H1 (cell line): ENCODE results near the gene MS4A15. TPM values are rescaled to one million over a fixed set of nuclear protein-coding genes. Genes with fewer than 3 reads are reported as not detected.

Experiments
- CTCF ChIA-PET: fragments of 300-600 bp; sonication (Branson Sonifier 250); formaldehyde crosslinking; loops from one replicate; lab custom pipeline; 2021; ENCODE audit not compliant: partially characterized antibody; lab: Charles Lee
- POLR2A ChIA-PET: fragments of 300-600 bp; sonication (Branson Sonifier 250); formaldehyde crosslinking; loops from one replicate; lab custom pipeline; 2021; ENCODE audit warnings: inconsistent platforms; ENCODE audit not compliant: partially characterized antibody; lab: Charles Lee
- DNase-seq, 2 experiments: peaks; one replicate each; pipeline versions ENCODE4 v3.0.0 to v3.0.0-alpha.2; 2010 to 2022; ENCODE audit warnings: low spot score in 2 of 2, low read depth in 1 of 2, mixed read lengths in 1 of 2
- FAIRE-seq: peaks from 2 replicates; lab custom pipeline; 2011; peaks lifted over from hg19 to GRCh38; lab: Jason Lieb, UNC
- H2AFZ ChIP-seq: 2 replicates; pipeline ENCODE4 v1.8.1; 2012; ENCODE audit warnings: low read length, inconsistent platforms
- H2AK5ac ChIP-seq: 2 replicates; pipeline ENCODE4 v1.6.1; 2013; ENCODE audit warnings: low read depth, low read length
- H2BK120ac ChIP-seq: replicated peaks from 2 replicates; pipeline ENCODE3; 2013; ENCODE audit warnings: low read depth, low read length, inconsistent platforms
- H2BK12ac ChIP-seq: 2 replicates; pipeline ENCODE4 v1.6.1; 2013; ENCODE audit warnings: low read depth, low read length
- H2BK15ac ChIP-seq: 2 replicates; pipeline ENCODE4 v1.6.1; 2013; ENCODE audit warnings: low read length
- H2BK20ac ChIP-seq: 2 replicates; pipeline ENCODE4 v1.6.1; 2013; ENCODE audit warnings: low read length
- H2BK5ac ChIP-seq: 2 replicates; pipeline ENCODE4 v1.6.1; 2013; ENCODE audit warnings: low read depth, low read length
- H3K14ac ChIP-seq: 2 replicates; pipeline ENCODE4 v1.6.1; 2013; ENCODE audit warnings: inconsistent platforms; ENCODE audit not compliant: insufficient read length
- H3K18ac ChIP-seq: 2 replicates; pipeline ENCODE4 v1.6.1; 2013; ENCODE audit warnings: low read length; ENCODE audit errors: extremely low read depth
- H3K23ac ChIP-seq: 2 replicates; pipeline ENCODE4 v1.6.1; 2013; ENCODE audit warnings: inconsistent platforms; ENCODE audit not compliant: insufficient read length
- H3K23me2 ChIP-seq: 2 replicates; pipeline ENCODE4 v1.6.1; 2013; ENCODE audit warnings: low read depth, low read length
- H3K27ac ChIP-seq: 2 replicates; pipeline ENCODE4 v1.6.1; 2011; ENCODE audit warnings: low read depth, low read length, inconsistent platforms
- H3K27me3 ChIP-seq, 4 experiments: replicated peaks in 1 of 4; 1 replicate in 1 of 4; 2 replicates in 3 of 4; pipeline versions ENCODE4 v1.6.1 to v1.8.1; 2011 to 2013; ENCODE audit warnings: low read length in 3 of 4, mild to moderate bottlenecking in 3 of 4, inconsistent platforms in 2 of 4, mixed read lengths in 2 of 4, moderate library complexity in 1 of 4; ENCODE audit not compliant: control insufficient read depth in 3 of 4, insufficient read depth in 3 of 4; ENCODE audit errors: extremely low read depth in 1 of 4
- H3K36me3 ChIP-seq, 4 experiments: 2 replicates each; pipeline versions ENCODE4 v1.6.1 to v1.8.1; 2011 to 2013; ENCODE audit warnings: mild to moderate bottlenecking in 4 of 4, low read length in 3 of 4, moderate library complexity in 2 of 4, control low read depth in 1 of 4, inconsistent platforms in 1 of 4; ENCODE audit not compliant: insufficient read depth in 4 of 4, control insufficient read depth in 2 of 4
- H3K4ac ChIP-seq: replicated peaks from 2 replicates; pipeline ENCODE3; 2013; ENCODE audit warnings: low read length, low read depth, mixed read lengths, inconsistent platforms; ENCODE audit not compliant: insufficient read length
- H3K4me1 ChIP-seq, 4 experiments: replicated peaks in 1 of 4; 1 replicate in 1 of 4; 2 replicates in 3 of 4; pipeline versions ENCODE4 v1.6.1 to v1.8.1; 2011 to 2013; ENCODE audit warnings: low read length in 3 of 4, inconsistent platforms in 2 of 4, mixed read lengths in 1 of 4; ENCODE audit not compliant: insufficient read depth in 4 of 4, control insufficient read depth in 3 of 4
- H3K4me2 ChIP-seq, 2 experiments: 2 replicates each; pipeline versions ENCODE4 v1.6.1 to v1.8.1; 2011 to 2013; ENCODE audit warnings: low read depth in 2 of 2, low read length in 2 of 2, control low read depth in 1 of 2, inconsistent platforms in 1 of 2, mild to moderate bottlenecking in 1 of 2; ENCODE audit not compliant: insufficient read depth in 1 of 2
- H3K4me3 ChIP-seq, 4 experiments: fragments of 200-600, 300-600 bp in 1 of 4; sonication (generic), shearing (Covaris generic), sonication (Bioruptor Twin) in 1 of 4; 2 replicates each; pipeline versions ENCODE4 v1.5.1 to v1.8.1; 2011 to 2016; ENCODE audit warnings: low read length in 4 of 4, low read depth in 3 of 4, control low read depth in 2 of 4, inconsistent platforms in 2 of 4, mild to moderate bottlenecking in 2 of 4, mixed read lengths in 1 of 4, moderate library complexity in 1 of 4; ENCODE audit not compliant: insufficient read depth in 2 of 4; ENCODE audit errors: extremely low read depth in 1 of 4
- H3K56ac ChIP-seq: replicated peaks from 2 replicates; pipeline ENCODE3; 2013; ENCODE audit warnings: low read depth, mild to moderate bottlenecking, mixed read lengths, low read length, inconsistent platforms; ENCODE audit not compliant: insufficient read length
- H3K79me1 ChIP-seq: 2 replicates; pipeline ENCODE4 v1.6.1; 2013; ENCODE audit warnings: low read depth, low read length, control low read depth
- H3K79me2 ChIP-seq, 2 experiments: 2 replicates each; pipeline versions ENCODE4 v1.6.1 to v1.8.1; 2012 to 2013; ENCODE audit warnings: low read length in 2 of 2, mild to moderate bottlenecking in 2 of 2, inconsistent platforms in 1 of 2; ENCODE audit not compliant: insufficient read depth in 2 of 2, control insufficient read depth in 1 of 2
- H3K9ac ChIP-seq, 4 experiments: replicated peaks in 1 of 4; 1 replicate in 1 of 4; 2 replicates in 3 of 4; pipeline versions ENCODE4 v1.6.1 to v1.8.1; 2011 to 2013; ENCODE audit warnings: low read depth in 3 of 4, low read length in 3 of 4, control low read depth in 2 of 4, mild to moderate bottlenecking in 2 of 4, moderate library complexity in 2 of 4, inconsistent platforms in 1 of 4; ENCODE audit errors: extremely low read depth in 1 of 4
- H3K9me3 ChIP-seq, 2 experiments: 2 replicates each; pipeline versions ENCODE4 v1.6.1 to v1.8.1; 2012 to 2013; ENCODE audit warnings: mild to moderate bottlenecking in 2 of 2, moderate library complexity in 2 of 2, control low read depth in 1 of 2, inconsistent platforms in 1 of 2, low read depth in 1 of 2, low read length in 1 of 2, mixed read lengths in 1 of 2; ENCODE audit not compliant: insufficient read depth in 2 of 2
- H4K20me1 ChIP-seq, 2 experiments: replicated peaks in 1 of 2; 2 replicates each; pipeline versions ENCODE3 to v1.8.1; 2011 to 2013; ENCODE audit warnings: inconsistent platforms in 2 of 2, low read length in 2 of 2, mild to moderate bottlenecking in 1 of 2; ENCODE audit not compliant: insufficient read depth in 2 of 2, control insufficient read depth in 1 of 2
- H4K5ac ChIP-seq: 2 replicates; pipeline ENCODE4 v1.6.1; 2013; ENCODE audit warnings: low read length, low read depth, mixed read lengths, inconsistent platforms; ENCODE audit not compliant: insufficient read length
- H4K8ac ChIP-seq: 2 replicates; pipeline ENCODE4 v1.8.0; 2013; ENCODE audit warnings: mild to moderate bottlenecking, moderate library complexity, low read length, inconsistent platforms; ENCODE audit not compliant: insufficient read depth; ENCODE audit errors: extremely low read depth
- H4K91ac ChIP-seq: replicated peaks from 2 replicates; pipeline ENCODE3; 2013; ENCODE audit warnings: low read length, mixed read lengths, inconsistent platforms; ENCODE audit not compliant: insufficient read length
- WGBS, 2 experiments: shearing (Covaris generic) in 1 of 2; methylation state at CpG; one replicate each; pipeline versions ENCODE4 v1.1.6 to v1.1.7; 2013 to 2015; ENCODE audit warnings: low lambda C conversion rate in 2 of 2, mixed read lengths in 2 of 2, inconsistent platforms in 1 of 2, low coverage in 1 of 2, missing lambda C conversion rate in 1 of 2; ENCODE audit not compliant: insufficient replicate concordance in 2 of 2, insufficient coverage in 1 of 2, insufficient read length in 1 of 2; ENCODE audit errors: extremely low coverage in 1 of 2, missing lambda C conversion rate in 1 of 2; 5-methylcytosine and 5-hydroxymethylcytosine counted together
- polyA plus RNA-seq, 7 experiments: library from polyadenylated mRNA; depleted of rRNA in 3 of 7; stranded (reverse) in 5 of 7; unstranded in 2 of 7; fragments of >200 nt in 5 of 7; fragments of 200-250 nt in 2 of 7; gene quantifications; 1 replicate in 5 of 7; 2 replicates in 1 of 7; 4 replicates in 1 of 7; pipeline versions ENCODE4 v1.2.1 to v1.2.3, GENCODE V29; 2011 to 2013; ENCODE audit warnings: missing spikeins in 2 of 7, mixed read lengths in 2 of 7
- total RNA-seq: library from RNA; stranded (reverse); fragmentation: NEBNext Ultra II Directional; extraction: Animal tissue kit (Norgen Biotek cat#: 25700); gene quantifications from 2 replicates; pipeline ENCODE4 v1.2.1, GENCODE V29; 2021

The MS4A15 gene
- total and polyA plus RNA-seq, 2 of the 8 experiments (the other 6 are each of a cell fraction or from before 2014, with no cell fraction given): 0.15 to 0.17 TPM

- ChIA-PET POLR2A (no interaction called here), CTCF (interaction anchor here (0.8 to 1.9 kb wide), 27 partner anchors 8 to 482 kb away, joined by 3 to 28 read pairs (median 5); partner anchors contain the start of genes MS4A10 and MS4A8)
- H3K79me2 ChIP-seq: no peaks in the 10 kb centered on the region
- H4K8ac ChIP-seq: no peak overlapping the region
- no peak overlapping the region for H4K91ac ChIP-seq
- H2BK12ac ChIP-seq: no peak overlapping the region
- H4K5ac ChIP-seq: no peak overlapping the region
- no peak overlapping the region for H3K23ac ChIP-seq
- H3K27ac ChIP-seq: no peak overlapping the region
- H3K4me1 ChIP-seq: no peaks in the 10 kb centered on the region; a peak in 2 of 7 replicates
- no peak overlapping the region for H2BK15ac ChIP-seq
- DNase-seq: no peak
- FAIRE-seq: no peak
- no peak overlapping the region for H3K56ac ChIP-seq
- H3K9me3 ChIP-seq: 0 out of 4 replicates have a peak, but pooled peaks cover 0 to 4% of the 10 kb centered on the region in 2 experiments
- no peak overlapping the region for H3K18ac ChIP-seq
- H3K9ac ChIP-seq: no peak overlapping the region
- no peaks in the 10 kb centered on the region for H3K79me1 ChIP-seq
- no peak overlapping the region for H3K14ac ChIP-seq
- peak overlapping the region; percentile 19; the same call in 1 of the 2 replicates for H2AFZ ChIP-seq
- H2AK5ac ChIP-seq: no peak overlapping the region
- no peaks in the 10 kb centered on the region for H3K27me3 ChIP-seq
- no peaks in the 10 kb centered on the region for H3K23me2 ChIP-seq
- H3K4me3 ChIP-seq: no peak overlapping the region
- H3K4ac ChIP-seq: no peak overlapping the region
- 92% methylated on average over 19 of the region's 19 CpGs; no CpG with 5 or more reads in 1 of the 2 experiments for WGBS, 2 experiments
- H4K20me1 ChIP-seq: no peaks in the 10 kb centered on the region
- no peak overlapping the region for H2BK5ac ChIP-seq
- no peak overlapping the region for H3K4me2 ChIP-seq
- no peak overlapping the region for H2BK20ac ChIP-seq
- H2BK120ac ChIP-seq: no peak overlapping the region
- no peaks in the 10 kb centered on the region for H3K36me3 ChIP-seq
These were observed 649 bp downstream of the MS4A15 start for GRCh38 chr11:60757231-60757800.
